Measurements from ENCODE around the gene ZNFX1. TPM values are rescaled to one million over a fixed set of nuclear protein-coding genes. Genes with fewer than 3 reads are reported as not detected.

The ZNFX1 gene
- total and polyA plus RNA-seq, 9 of the 15 experiments (the other 6 are each of a cell fraction or from before 2014, with no cell fraction given): 3.8 to 13.8 (median 10.3) TPM

DNA sequence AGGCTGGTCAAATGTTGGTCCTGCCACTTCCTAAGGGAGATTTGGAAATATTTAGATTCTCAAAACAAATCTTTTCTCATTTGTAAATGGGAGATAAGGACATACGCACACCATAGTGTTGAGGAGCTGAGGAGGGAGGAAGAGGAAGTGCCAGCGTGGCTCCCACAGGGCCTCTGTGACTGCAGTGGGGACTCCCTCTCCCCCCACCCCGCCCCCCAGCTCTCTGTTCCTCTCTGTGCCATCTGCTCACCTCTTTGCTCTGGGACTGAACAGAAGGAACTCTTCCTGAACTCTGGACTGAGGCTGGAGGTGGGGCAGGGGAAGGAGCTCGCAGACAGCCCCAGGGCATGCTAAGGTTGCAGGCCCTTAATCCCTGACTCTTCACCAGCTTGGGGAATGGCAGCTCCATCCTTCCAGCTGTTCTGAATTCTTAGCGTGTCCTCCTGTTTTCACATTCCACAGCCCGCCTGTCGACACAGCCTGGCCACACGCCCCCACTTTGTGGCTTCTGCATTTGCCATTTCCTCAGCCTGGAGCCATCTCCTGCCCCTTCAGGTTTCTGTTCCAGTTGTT is 47.2 kb downstream of the ZNFX1 start:
- no TSS peak for BruUV-seq (replicated peaks)
- TF ChIP-seq IRF2 (CRISPR knock-in tag; IDR thresholded peaks at IDR 0.05) (no peak), HLTF (IDR thresholded peaks at IDR 0.05) (no peak), PPARD (CRISPR knock-in tag; IDR thresholded peaks at IDR 0.05) (no peak), CBX1 (IDR thresholded peaks at IDR 0.05; ENCODE audit: low read depth) (no peak), ZBTB17 (CRISPR knock-in tag; IDR thresholded peaks at IDR 0.05) (no peak), ZBTB7A (IDR thresholded peaks at IDR 0.05; ENCODE audit: borderline replicate concordance, control insufficient read depth, low read depth, low read length) (no peak), PHF21A (IDR thresholded peaks at IDR 0.05; ENCODE audit: borderline replicate concordance, low read depth) (no peak), SPI1 (IDR thresholded peaks at IDR 0.05; ENCODE audit: borderline replicate concordance, low read depth, low read length) (peak; percentile 44; the same call in 1 of the 2 replicates)
- ChIA-PET CTCF (ENCODE audit: low intra/inter-chr PET ratio) (no interaction called here), POLR2A (interaction anchor here (0.6 to 1.8 kb wide), 3 partner anchors 13 to 35 kb away, joined by 3 to 5 read pairs (median 4); no protein-coding TSS in a partner anchor)
- Histone ChIP-seq H3K27me3 (ENCODE audit: control insufficient read depth in 2 of 2, insufficient read depth in 2 of 2, low read length in 2 of 2) (no peaks in the 10 kb centered on the region), H3K9me1 (ENCODE audit: control insufficient read depth, insufficient read depth, low read length) (no peaks in the 10 kb centered on the region), H3K4me1 (replicated peaks in 1 of 2; ENCODE audit: control insufficient read depth in 2 of 2, insufficient read depth in 2 of 2, low read length in 2 of 2) (peaks cover 0 to 4% of the 10 kb centered on the region in 2 experiments; a peak in 1 of 5 replicates), H3K9ac (ENCODE audit: insufficient read depth in 1 of 2, low read depth in 2 of 2, low read length in 2 of 2) (peak overlapping the region in 1 of 2 experiments; percentile 64; a peak in 2 of 4 replicates), H4K20me1 (replicated peaks; ENCODE audit: control insufficient read depth, insufficient read depth, low read length) (no peaks in the 10 kb centered on the region), H3K27ac (ENCODE audit: extremely low read depth, low read depth, low read length) (no peak overlapping the region), H3K36me3 (ENCODE audit: control insufficient read depth, insufficient read depth, low read length) (peaks cover 85% of the 10 kb centered on the region; the same call in 2 of the 3 replicates), H3K9me3 (replicated peaks; ENCODE audit: control insufficient read depth, insufficient read depth, low read depth, low read length) (no peaks in the 10 kb centered on the region), H3K4me3 (no peak overlapping the region), H3K79me2 (ENCODE audit: control insufficient read depth, insufficient read depth, low read length) (no peaks in the 10 kb centered on the region), H3K4me2 (ENCODE audit: insufficient read depth, low read length) (no peak overlapping the region), H2AFZ (ENCODE audit: low read depth, low read length) (no peak overlapping the region)
- ATAC-seq (no peak), DNase-seq (ENCODE audit: extremely low read depth in 1 of 4, low spot score in 3 of 4) (no peak), FAIRE-seq (no peak)
- in situ Hi-C loops (cut with MboI) (no loop called here), intact Hi-C loops (cut with micrococcal nuclease) (no loop called here)
- 82% methylated on average over 8 of the region's 8 CpGs for WGBS (ENCODE audit: insufficient coverage, low coverage, missing lambda C conversion rate)
